Loucy (cell line): ENCODE measurements around the gene ANKRD10.

Experiments used
- H2AFZ ChIP-seq: fragments of 200-600 bp; sonication (generic); 2 replicates; pipeline ENCODE4 v1.6.0; 2016; ENCODE audit warnings: antibody characterized with exemption, mild to moderate bottlenecking, low read length, moderate library complexity
- H3F3A ChIP-seq: fragments of 200-600 bp; 2 replicates; pipeline ENCODE4 v1.6.0; 2016; ENCODE audit warnings: antibody characterized with exemption, low read depth, mild to moderate bottlenecking
- H3K27me3 ChIP-seq: fragments of 200-600 bp; sonication (generic); 2 replicates; pipeline ENCODE4 v1.6.1; 2014; ENCODE audit warnings: low read length, mild to moderate bottlenecking; ENCODE audit not compliant: insufficient read depth, poor library complexity, severe bottlenecking
- H3K36me3 ChIP-seq: fragments of 200-600 bp; sonication (generic); 2 replicates; pipeline ENCODE4 v1.6.1; 2016; ENCODE audit warnings: low read length; ENCODE audit not compliant: insufficient read depth
- H3K4me1 ChIP-seq: fragments of 200-600 bp; sonication (generic); 2 replicates; pipeline ENCODE4 v1.5.1; 2014; ENCODE audit warnings: low read length, mild to moderate bottlenecking; ENCODE audit not compliant: insufficient read depth, poor library complexity, severe bottlenecking
- H3K4me2 ChIP-seq: fragments of 200-600 bp; sonication (generic); 2 replicates; pipeline ENCODE4 v1.6.0; 2014; ENCODE audit warnings: antibody characterized with exemption, low read length, low read depth, mild to moderate bottlenecking; ENCODE audit not compliant: poor library complexity, severe bottlenecking
- H3K4me3 ChIP-seq: fragments of 200-600 bp; sonication (generic); 2 replicates; pipeline ENCODE4 v1.5.1; 2014; ENCODE audit warnings: low read length, mild to moderate bottlenecking, mixed read lengths; ENCODE audit not compliant: poor library complexity, severe bottlenecking
- H3K79me2 ChIP-seq: fragments of 200-600 bp; sonication (generic); 2 replicates; pipeline ENCODE4 v1.6.1; 2014; ENCODE audit warnings: low read length; ENCODE audit not compliant: insufficient read depth
- H3K9ac ChIP-seq: fragments of 200-600 bp; sonication (generic); 2 replicates; pipeline ENCODE4 v1.6.0; 2014; ENCODE audit warnings: mild to moderate bottlenecking, low read depth, low read length, moderate library complexity; ENCODE audit not compliant: poor library complexity, severe bottlenecking
- H3K9me2 ChIP-seq: fragments of 200-600 bp; sonication (generic); replicated peaks from 2 replicates; pipeline ENCODE4 v1.6.1; 2016; ENCODE audit warnings: low read depth, low read length, mixed read lengths
- H3K9me3 ChIP-seq: fragments of 200-600 bp; sonication (generic); 2 replicates; pipeline ENCODE4 v1.6.1; 2014; ENCODE audit warnings: mild to moderate bottlenecking, antibody characterized with exemption, low read length, low read depth; ENCODE audit not compliant: insufficient read depth
- H4K20me1 ChIP-seq: fragments of 200-600 bp; sonication (generic); 2 replicates; pipeline ENCODE4 v1.6.0; 2014; ENCODE audit warnings: antibody characterized with exemption, low read length, mild to moderate bottlenecking; ENCODE audit not compliant: insufficient read depth, poor library complexity, severe bottlenecking
- EZH2phosphoT487 ChIP-seq: fragments of 200-600 bp; IDR thresholded peaks from 2 replicates; pipeline ENCODE4 v1.6.1; 2018; ENCODE audit warnings: antibody characterized with exemption, mild to moderate bottlenecking, moderate library complexity, borderline replicate concordance
- TF ChIP-seq, protein P1 (sequence below): fragments of 200-600 bp; sonication (generic); conservative IDR thresholded peaks from 2 replicates; pipeline ENCODE4 v1.5.1; 2014; ENCODE audit warnings: mild to moderate bottlenecking, antibody characterized with exemption, low read length

Gene ANKRD10

DNA sequence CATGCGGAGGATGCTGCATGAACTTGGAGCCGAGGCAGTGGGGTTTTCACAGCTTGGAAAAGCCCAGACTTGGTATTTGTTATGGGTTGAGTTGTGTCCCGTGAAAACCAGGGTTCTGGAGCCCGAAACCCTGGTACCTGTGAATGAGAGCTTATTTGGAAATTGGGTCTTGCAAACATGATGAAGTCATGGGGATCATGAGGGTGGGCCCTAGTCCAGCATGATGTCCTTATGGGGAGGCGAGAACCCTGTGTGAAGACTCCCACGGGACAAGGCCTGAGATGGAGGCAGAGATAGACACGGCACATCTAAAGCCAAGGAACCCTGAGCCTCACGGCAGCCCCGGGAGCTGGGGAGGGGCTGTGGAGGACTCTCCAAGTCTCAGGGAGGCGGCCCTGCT is 82.3 kb downstream of the ANKRD10 start:
- no peak overlapping the region for H3K4me2 ChIP-seq
- H3K27me3 ChIP-seq, result no peaks in the 10 kb centered on the region
- H3K9ac ChIP-seq, result no peak overlapping the region
- H3K4me3 ChIP-seq, result no peak overlapping the region
- no peaks in the 10 kb centered on the region for H3K36me3 ChIP-seq
- no peaks in the 10 kb centered on the region for H4K20me1 ChIP-seq
- no peaks in the 10 kb centered on the region for H3K79me2 ChIP-seq
- H2AFZ ChIP-seq, result no peak overlapping the region
- no peaks in the 10 kb centered on the region for H3K9me2 ChIP-seq
- H3K9me3 ChIP-seq, result no peaks in the 10 kb centered on the region
- no peaks in the 10 kb centered on the region for H3F3A ChIP-seq
- H3K4me1 ChIP-seq, result no peaks in the 10 kb centered on the region
- TF ChIP-seq, protein P1, sequence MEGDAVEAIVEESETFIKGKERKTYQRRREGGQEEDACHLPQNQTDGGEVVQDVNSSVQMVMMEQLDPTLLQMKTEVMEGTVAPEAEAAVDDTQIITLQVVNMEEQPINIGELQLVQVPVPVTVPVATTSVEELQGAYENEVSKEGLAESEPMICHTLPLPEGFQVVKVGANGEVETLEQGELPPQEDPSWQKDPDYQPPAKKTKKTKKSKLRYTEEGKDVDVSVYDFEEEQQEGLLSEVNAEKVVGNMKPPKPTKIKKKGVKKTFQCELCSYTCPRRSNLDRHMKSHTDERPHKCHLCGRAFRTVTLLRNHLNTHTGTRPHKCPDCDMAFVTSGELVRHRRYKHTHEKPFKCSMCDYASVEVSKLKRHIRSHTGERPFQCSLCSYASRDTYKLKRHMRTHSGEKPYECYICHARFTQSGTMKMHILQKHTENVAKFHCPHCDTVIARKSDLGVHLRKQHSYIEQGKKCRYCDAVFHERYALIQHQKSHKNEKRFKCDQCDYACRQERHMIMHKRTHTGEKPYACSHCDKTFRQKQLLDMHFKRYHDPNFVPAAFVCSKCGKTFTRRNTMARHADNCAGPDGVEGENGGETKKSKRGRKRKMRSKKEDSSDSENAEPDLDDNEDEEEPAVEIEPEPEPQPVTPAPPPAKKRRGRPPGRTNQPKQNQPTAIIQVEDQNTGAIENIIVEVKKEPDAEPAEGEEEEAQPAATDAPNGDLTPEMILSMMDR, result no peak

DNA sequence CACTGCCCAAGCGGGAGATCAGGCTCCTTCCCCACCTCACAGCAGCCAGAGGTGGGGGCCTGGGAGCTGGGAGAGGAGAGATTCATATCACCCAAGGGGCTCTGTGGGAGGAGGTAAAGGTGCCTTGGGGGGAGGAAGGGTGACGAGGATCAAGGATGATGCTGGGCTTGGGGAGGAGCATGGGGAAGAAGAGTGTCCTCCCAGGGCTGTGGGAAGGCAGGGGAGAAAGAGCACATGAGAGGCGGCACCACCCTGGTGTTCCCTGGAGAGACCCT is 82.7 kb downstream of the ANKRD10 start:
- no peaks in the 10 kb centered on the region for H3K36me3 ChIP-seq
- H3K9me3 ChIP-seq, result no peaks in the 10 kb centered on the region
- H3K9ac ChIP-seq, result no peak overlapping the region
- no peaks in the 10 kb centered on the region for H3K4me1 ChIP-seq
- no peak overlapping the region for H3K4me3 ChIP-seq
- no peak overlapping the region for H3K4me2 ChIP-seq
- H3K27me3 ChIP-seq, result no peaks in the 10 kb centered on the region
- H3K79me2 ChIP-seq, result no peaks in the 10 kb centered on the region
- TF ChIP-seq, protein P1, result no peak
- no peak for TF ChIP-seq EZH2phosphoT487
- H2AFZ ChIP-seq, result no peak overlapping the region
- H4K20me1 ChIP-seq, result no peaks in the 10 kb centered on the region
- no peaks in the 10 kb centered on the region for H3K9me2 ChIP-seq
- H3F3A ChIP-seq, result no peaks in the 10 kb centered on the region

DNA sequence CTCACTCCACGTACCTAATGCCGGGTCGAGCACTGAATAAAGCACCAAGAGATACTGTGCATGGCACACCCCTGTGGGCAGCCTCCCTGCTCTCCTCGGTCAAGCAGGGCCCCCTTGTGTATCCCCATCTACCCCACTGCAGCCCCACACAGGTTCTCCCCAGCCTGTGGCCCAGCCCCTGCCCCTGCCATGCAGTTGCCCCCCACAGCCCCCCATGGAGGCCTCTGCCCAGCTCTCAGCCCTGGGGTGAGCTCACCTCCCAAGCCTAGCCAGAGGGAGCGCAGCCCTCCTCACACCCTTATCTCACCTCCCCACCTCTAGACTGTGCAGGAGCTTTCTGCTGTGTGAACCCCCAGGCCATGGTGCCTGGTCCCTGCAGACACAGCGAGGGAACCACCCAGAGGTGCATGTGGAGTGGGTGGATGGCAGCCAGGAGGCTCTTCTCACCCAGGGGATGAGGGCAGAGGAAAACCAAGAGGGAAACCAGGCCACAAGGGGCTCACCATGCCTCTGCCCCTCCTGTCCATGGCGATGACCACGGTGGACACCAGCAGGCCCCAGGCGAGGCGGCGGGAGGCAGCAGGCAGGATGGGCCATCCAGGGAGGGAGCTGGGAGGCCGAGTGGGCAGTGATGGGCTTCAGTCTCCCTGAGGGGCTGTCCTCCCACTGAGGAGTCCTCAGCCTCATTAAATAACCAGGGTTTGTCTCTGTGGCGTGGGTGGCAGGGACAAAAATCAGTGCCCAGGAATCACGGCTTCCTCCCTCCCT is 83.2 kb downstream of the ANKRD10 start:
- no peaks in the 10 kb centered on the region for H3K9me3 ChIP-seq
- no peaks in the 10 kb centered on the region for H3K4me1 ChIP-seq
- no peaks in the 10 kb centered on the region for H3F3A ChIP-seq
- H3K27me3 ChIP-seq, result no peaks in the 10 kb centered on the region
- no peak for TF ChIP-seq EZH2phosphoT487
- TF ChIP-seq, protein P1, result no peak
- H3K9me2 ChIP-seq, result no peaks in the 10 kb centered on the region
- H3K9ac ChIP-seq, result no peak overlapping the region
- no peaks in the 10 kb centered on the region for H4K20me1 ChIP-seq
- H3K4me2 ChIP-seq, result no peak overlapping the region
- H3K4me3 ChIP-seq, result no peak overlapping the region
- H3K36me3 ChIP-seq, result no peaks in the 10 kb centered on the region
- H3K79me2 ChIP-seq, result no peaks in the 10 kb centered on the region
- H2AFZ ChIP-seq, result no peak overlapping the region
